Adrenal gland (tissue), 12 donors: ENCODE measurements around the gene P4HA2. TPM values are rescaled to one million over a fixed set of nuclear protein-coding genes. Genes with fewer than 3 reads are reported as not detected.

Experiments
- DNase-seq, 7 donors: peaks; one replicate each; pipeline ENCODE4 v3.0.0-alpha.2; 2019 to 2020
- H3K27ac ChIP-seq, 5 donors: fragments of 200-600 bp; sonication (generic) in 4 of 5; 1 replicate in 3 of 5; 2 replicates in 2 of 5; pipeline versions ENCODE4 v1.5.1 to v1.8.0; 2016 to 2020; ENCODE audit warnings: mild to moderate bottlenecking in 1 of 5
- H3K27me3 ChIP-seq: fragments of 200-600 bp; 2 replicates; pipeline ENCODE4 v1.8.0; 2021
- H3K36me3 ChIP-seq, 2 donors: fragments of 200-600 bp; replicated peaks in 1 of 2; 1 replicate in 1 of 2; 2 replicates in 1 of 2; pipeline versions ENCODE4 v1.5.1 to v1.8.0; 2018 to 2022
- H3K4me1 ChIP-seq, 2 donors: fragments of 200-600 bp; replicated peaks in 1 of 2; 1 replicate in 1 of 2; 2 replicates in 1 of 2; pipeline versions ENCODE4 v1.5.1 to v1.8.0; 2018 to 2021
- H3K4me3 ChIP-seq, 4 donors: fragments of 200-600 bp; sonication (generic) in 3 of 4; one replicate each; pipeline ENCODE4 v1.5.1; 2016 to 2018
- H3K9me3 ChIP-seq, 3 donors: fragments of 200-600 bp; sonication (generic) in 1 of 3; replicated peaks in 1 of 3; 1 replicate in 2 of 3; 2 replicates in 1 of 3; pipeline versions ENCODE4 v1.5.1 to v1.8.0; 2016 to 2021
- POLR2A ChIP-seq, 2 donors: fragments of 450-650 bp; IDR thresholded peaks; one replicate each; pipeline ENCODE4 v1.6.1; 2017; ENCODE audit warnings: antibody characterized with exemption in 2 of 2, mild to moderate bottlenecking in 2 of 2, moderate library complexity in 1 of 2
- WGBS, 4 donors: extraction: QIAGEN DNeasy Blood & Tissue Kit in 2 of 4; methylation state at CpG; one replicate each; pipeline versions ENCODE4 v1.1.5 to v1.1.7; 2013 to 2017; 5-methylcytosine and 5-hydroxymethylcytosine counted together
- intact Hi-C, 2 donors: fragments of 100-400 bp; cut with DNase I; formaldehyde crosslinking; loops; one replicate each; pipeline versions ENCODE4 v1.14.1 to v1.15.0; 2022 to 2023
- polyA plus RNA-seq, 3 donors: library from polyadenylated mRNA; stranded (reverse); fragments of 200-250 nt in 2 of 3; fragments of 350-450 nt in 1 of 3; fragmentation: Illumina TruSeq in 1 of 3; extraction: RNeasy Lipid Tissue Mini Kit (QIAGEN cat#74804) in 1 of 3; gene quantifications; one replicate each; pipeline ENCODE4 v1.2.3, GENCODE V29; 2013 to 2014
- total RNA-seq, 9 donors: library from RNA; depleted of rRNA in 4 of 9; stranded (reverse); fragments of >200 nt in 4 of 9; fragments of 120-200 nt in 1 of 9; fragmentation: NEBNext Ultra II Directional in 1 of 9; extraction: Animal tissue kit (Norgen Biotek cat#: 25700) in 1 of 9; gene quantifications; one replicate each; pipeline versions ENCODE4 v1.1.0 to v1.2.4, GENCODE V29; 2013 to 2023
- TF ChIP-seq, protein P1 (sequence below), 6 experiments: fragments of 450-650 bp in 4 of 6; fragments of 200-600 bp in 2 of 6; sonication (generic) in 1 of 6; IDR thresholded peaks; 1 replicate in 5 of 6; 2 replicates in 1 of 6; pipeline versions ENCODE4 v1.5.1 to v1.8.0; 2016 to 2021; ENCODE audit warnings: antibody characterized with exemption in 6 of 6, mild to moderate bottlenecking in 2 of 6, moderate library complexity in 1 of 6
- donor health status: healthy with polysubstance abuse.
- donor health status: Bipolar disorder and iron deficiency.
- donor health status: DM: yes; HTN: yes; CAD: no.
- donor health status: DM: no; HTN: no; CAD: no.
- donor health status: DM: no; HTN: no; CAD: no.
- donor health status: DM: yes; HTN: yes; CAD: no.

P4HA2 gene
- total and polyA plus RNA-seq, 12 donors = 9.9 to 34.0 (median 15.5) TPM

DNA sequence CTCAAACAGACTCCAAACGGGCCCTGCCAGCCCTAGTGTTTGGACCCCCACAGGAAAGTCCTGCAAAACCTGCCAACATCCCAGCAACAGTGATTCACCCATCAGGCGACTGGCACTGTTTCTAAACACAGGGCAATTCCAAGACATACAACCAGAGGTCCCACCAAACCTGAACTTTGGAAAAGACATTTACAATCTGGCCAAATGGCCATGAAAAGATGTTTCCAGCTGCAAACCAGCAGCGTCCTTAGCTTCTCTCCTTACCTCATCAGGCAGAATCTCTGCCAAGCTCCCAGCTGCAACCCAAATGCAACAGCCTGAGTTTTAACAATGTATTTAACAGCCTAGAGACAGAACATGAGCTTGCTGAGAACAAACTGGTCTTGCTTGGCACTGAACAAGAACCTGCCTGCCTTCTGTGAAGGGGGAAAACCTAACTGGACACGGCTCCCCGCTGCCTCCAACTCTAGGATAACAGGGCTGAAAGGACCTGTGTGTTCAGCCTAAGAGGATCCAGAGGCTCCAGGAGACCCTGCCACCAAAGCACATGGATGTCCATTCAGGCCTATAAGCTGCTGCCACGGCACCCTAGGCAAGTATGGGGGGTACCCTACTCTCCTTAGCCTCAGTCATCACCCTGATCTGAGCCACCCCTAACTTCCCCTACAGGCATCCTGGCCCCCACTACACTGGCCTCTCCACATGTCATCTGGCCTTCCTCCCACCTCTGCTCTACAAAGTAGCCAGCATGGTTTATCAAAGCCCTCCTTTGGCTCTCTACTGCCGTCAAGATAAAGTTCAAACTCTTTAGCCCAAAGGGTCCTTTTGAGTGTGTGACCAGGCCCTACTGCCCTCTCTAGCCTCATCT, 5.6 kb downstream of the P4HA2 start:
- no peak overlapping the region for H3K4me3 ChIP-seq
- peak overlapping the region in 2 of 5 donors; percentile 3 to 34 for H3K27ac ChIP-seq
- intact Hi-C loops = no loop called here
- H3K9me3 ChIP-seq = no peaks in the 10 kb centered on the region
- no peaks in the 10 kb centered on the region for H3K27me3 ChIP-seq
- 75 to 85% (median 79%) methylated on average over 6 to 7 of the region's 7 CpGs for WGBS, 4 donors
- peaks cover 0 to 7% of the 10 kb centered on the region in 2 donors for H3K36me3 ChIP-seq
- TF ChIP-seq, protein P1, sequence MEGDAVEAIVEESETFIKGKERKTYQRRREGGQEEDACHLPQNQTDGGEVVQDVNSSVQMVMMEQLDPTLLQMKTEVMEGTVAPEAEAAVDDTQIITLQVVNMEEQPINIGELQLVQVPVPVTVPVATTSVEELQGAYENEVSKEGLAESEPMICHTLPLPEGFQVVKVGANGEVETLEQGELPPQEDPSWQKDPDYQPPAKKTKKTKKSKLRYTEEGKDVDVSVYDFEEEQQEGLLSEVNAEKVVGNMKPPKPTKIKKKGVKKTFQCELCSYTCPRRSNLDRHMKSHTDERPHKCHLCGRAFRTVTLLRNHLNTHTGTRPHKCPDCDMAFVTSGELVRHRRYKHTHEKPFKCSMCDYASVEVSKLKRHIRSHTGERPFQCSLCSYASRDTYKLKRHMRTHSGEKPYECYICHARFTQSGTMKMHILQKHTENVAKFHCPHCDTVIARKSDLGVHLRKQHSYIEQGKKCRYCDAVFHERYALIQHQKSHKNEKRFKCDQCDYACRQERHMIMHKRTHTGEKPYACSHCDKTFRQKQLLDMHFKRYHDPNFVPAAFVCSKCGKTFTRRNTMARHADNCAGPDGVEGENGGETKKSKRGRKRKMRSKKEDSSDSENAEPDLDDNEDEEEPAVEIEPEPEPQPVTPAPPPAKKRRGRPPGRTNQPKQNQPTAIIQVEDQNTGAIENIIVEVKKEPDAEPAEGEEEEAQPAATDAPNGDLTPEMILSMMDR (IDR thresholded peaks at IDR 0.05) = no peak
- TF ChIP-seq POLR2A (IDR thresholded peaks at IDR 0.05) = no peak
- H3K4me1 ChIP-seq = peaks cover 0 to 26% of the 10 kb centered on the region in 2 donors
- DNase-seq = peak in 3 of 7 donors; percentile 19 to 27 (median 25)

DNA sequence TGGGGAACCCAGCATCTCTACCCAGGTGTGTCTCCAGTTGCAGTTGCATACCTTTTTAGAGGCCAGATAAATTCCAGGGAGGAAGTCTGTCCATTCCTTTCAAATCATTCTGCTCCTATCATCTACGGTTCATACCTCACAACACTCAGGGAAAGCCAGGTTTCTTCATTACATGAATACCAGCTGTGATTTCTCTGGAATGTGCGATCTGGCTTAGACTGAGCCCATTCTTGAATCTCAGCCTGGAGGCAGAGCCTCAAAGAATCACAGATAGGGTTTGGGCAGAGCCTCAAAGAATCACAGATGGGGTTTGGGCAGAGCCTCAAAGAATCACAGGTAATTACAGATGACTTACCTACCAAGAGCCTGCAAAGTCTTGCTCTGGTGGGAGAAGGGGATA, 7.2 kb downstream of the P4HA2 start:
- no peaks in the 10 kb centered on the region for H3K27me3 ChIP-seq

DNA sequence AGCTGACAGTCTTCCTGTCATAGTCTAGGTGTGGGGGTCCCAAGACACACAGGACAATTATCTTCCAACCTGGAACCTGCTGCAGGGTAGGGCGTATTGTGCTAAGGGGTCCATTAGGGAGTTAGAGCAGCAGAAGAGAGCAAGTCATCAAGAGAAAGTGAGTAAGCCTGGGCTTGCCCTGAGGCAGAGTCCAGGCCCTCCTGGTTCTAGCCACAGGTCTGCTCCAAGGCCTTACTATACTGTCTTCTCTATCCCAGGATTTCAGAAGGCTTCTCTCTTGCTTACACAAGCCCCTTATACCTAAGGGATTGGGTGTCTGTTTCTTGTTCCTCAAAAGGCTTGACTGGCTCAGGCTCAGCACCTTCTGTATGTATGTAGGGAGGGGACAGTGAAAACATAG, 7.7 kb downstream of the P4HA2 start:
- Histone ChIP-seq H3K9me3 (no peaks in the 10 kb centered on the region), H3K36me3 (peaks cover 0 to 7% of the 10 kb centered on the region in 2 donors), H3K27ac (no peak overlapping the region), H3K27me3 (no peaks in the 10 kb centered on the region), H3K4me1 (peaks cover 0 to 23% of the 10 kb centered on the region in 2 donors), H3K4me3 (no peak overlapping the region)
- TF ChIP-seq POLR2A (IDR thresholded peaks at IDR 0.05) = no peak
- TF ChIP-seq, protein P1 (IDR thresholded peaks at IDR 0.05) = no peak
- intact Hi-C loops = no loop called here
- peak in 1 of 7 donors; percentile 0 for DNase-seq
- 90 to 96% (median 91%) methylated on average over 1 of the region's 1 CpG; no CpG with 5 or more reads in 1 of the 4 donors for WGBS, 4 donors

More for the DNA sequence above, 7.2 kb downstream of the P4HA2 start:
- TF ChIP-seq, protein P1 (IDR thresholded peaks at IDR 0.05) = no peak
- TF ChIP-seq POLR2A (IDR thresholded peaks at IDR 0.05) = no peak
- Histone ChIP-seq H3K4me3 (no peak overlapping the region), H3K27ac (no peak overlapping the region), H3K36me3 (peaks cover 0 to 7% of the 10 kb centered on the region in 2 donors), H3K9me3 (no peaks in the 10 kb centered on the region), H3K4me1 (peaks cover 0 to 18% of the 10 kb centered on the region in 2 donors)
- intact Hi-C loops = no loop called here
- DNase-seq = no peak
- WGBS, 4 donors = 88 to 100% (median 95%) methylated on average over 2 of the region's 2 CpGs

DNA sequence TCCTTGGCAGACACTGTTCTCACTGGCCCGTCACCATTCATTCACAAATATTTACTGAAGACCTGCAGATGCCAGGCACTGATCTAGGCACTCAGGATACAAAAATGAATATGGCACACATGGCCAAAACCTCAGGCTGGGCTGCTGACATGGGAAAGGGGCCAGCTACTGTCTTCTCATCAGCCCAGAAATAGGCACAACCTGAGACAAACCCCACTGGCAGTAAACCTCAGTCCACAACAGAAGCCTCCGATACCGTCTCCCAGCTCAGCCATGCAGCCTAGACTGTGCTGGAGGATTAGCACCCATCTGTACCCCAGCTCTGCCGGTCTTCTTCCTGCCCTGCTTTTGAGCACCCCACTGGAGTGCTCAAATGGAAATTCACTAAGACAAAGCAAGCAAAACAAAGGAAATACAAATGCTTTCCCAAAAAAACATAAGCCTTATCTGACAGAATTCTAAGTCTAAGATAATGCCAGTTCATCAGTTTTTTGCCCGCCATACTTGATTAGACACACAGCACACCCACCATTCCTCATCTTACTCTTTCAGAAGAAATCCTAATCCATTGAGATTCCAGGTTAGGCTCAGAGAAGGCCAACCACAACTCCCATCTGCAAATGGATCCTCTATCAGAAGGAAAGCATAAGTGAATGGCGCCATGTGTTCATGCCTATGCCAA, 8.2 kb downstream of the P4HA2 start:
- Histone ChIP-seq H3K27ac (no peak overlapping the region), H3K4me3 (no peak overlapping the region), H3K36me3 (peaks cover 0 to 7% of the 10 kb centered on the region in 2 donors), H3K4me1 (peaks cover 0 to 26% of the 10 kb centered on the region in 2 donors), H3K27me3 (no peaks in the 10 kb centered on the region), H3K9me3 (no peaks in the 10 kb centered on the region)
- intact Hi-C loops = no loop called here
- DNase-seq = no peak
- WGBS, 4 donors = 94 to 100% (median 97%) methylated on average over 6 of the region's 6 CpGs
- no peak for TF ChIP-seq POLR2A (IDR thresholded peaks at IDR 0.05)
